GM18498 (cell line): ENCODE measurements around the gene PRAMEF1.
"Not testable (repeated sequence)": the region's sequence is repeated elsewhere in the genome, so short reads cannot be mapped to it uniquely, and the experiment has no call there.

Source experiments
- ATAC-seq: cut with Tn5 transposase; IDR thresholded peaks from one replicate; pipeline ENCODE4 v1.9.1; 2021; ENCODE audit warnings: mild to moderate bottlenecking, moderate library complexity; ENCODE audit not compliant: unreplicated experiment

The PRAMEF1 gene

GRCh38 chr1:12791097-12791496 lies at the start of gene PRAMEF1:
TSS of gene PRAMEF1 (plus strand) at chr1:12791397. CDS start at chr1:12793228, 1,831 bp downstream.
- ATAC-seq: not testable (repeated sequence)

- no peak for ATAC-seq
Observed at GRCh38 chr1:12741946-12742345, 49.3 kb upstream of the PRAMEF1 start.

GRCh38 chr1:12745126-12745991 lies 45.8 kb upstream of the PRAMEF1 start:
- no peak for ATAC-seq

GRCh38 chr1:12745992-12746323 lies 45.2 kb upstream of the PRAMEF1 start, which contains the start of gene CFAP107:
TSS of gene CFAP107 (plus strand) at chr1:12746200. CDS start at chr1:12746431, 231 bp downstream.
- ATAC-seq: no peak

GRCh38 chr1:12748778-12749355 lies 42.3 kb upstream of the PRAMEF1 start:
- ATAC-seq: no peak

GRCh38 chr1:12754738-12755137 lies 36.5 kb upstream of the PRAMEF1 start:
- ATAC-seq: no peak

GRCh38 chr1:12756273-12756672 lies 34.9 kb upstream of the PRAMEF1 start:
- ATAC-seq: no peak

- ATAC-seq: no peak
Observed at GRCh38 chr1:12756768-12757413, 34.3 kb upstream of the PRAMEF1 start.

GRCh38 chr1:12757836-12758235 lies 33.4 kb upstream of the PRAMEF1 start:
- ATAC-seq: no peak

- no peak for ATAC-seq
Observed at GRCh38 chr1:12760256-12760795, 30.9 kb upstream of the PRAMEF1 start.

GRCh38 chr1:12761781-12762180 lies 29.4 kb upstream of the PRAMEF1 start:
- no peak for ATAC-seq

GRCh38 chr1:12762766-12763165 lies 28.4 kb upstream of the PRAMEF1 start:
- ATAC-seq: no peak

GRCh38 chr1:12763479-12763878 lies 27.7 kb upstream of the PRAMEF1 start:
- ATAC-seq: no peak

- no peak for ATAC-seq
Observed at GRCh38 chr1:12764016-12764415, 27.2 kb upstream of the PRAMEF1 start.

GRCh38 chr1:12769031-12769430 lies 22.2 kb upstream of the PRAMEF1 start:
- ATAC-seq: no peak

GRCh38 chr1:12769976-12770505 lies 21.2 kb upstream of the PRAMEF1 start:
- ATAC-seq: no peak

GRCh38 chr1:12770620-12771019 lies 20.6 kb upstream of the PRAMEF1 start:
- ATAC-seq: no peak

- ATAC-seq: no peak
Observed at GRCh38 chr1:12771186-12771585, 20.0 kb upstream of the PRAMEF1 start.

GRCh38 chr1:12772520-12772919 lies 18.7 kb upstream of the PRAMEF1 start:
- no peak for ATAC-seq

- ATAC-seq: no peak
Observed at GRCh38 chr1:12773438-12773837, 17.8 kb upstream of the PRAMEF1 start, which contains the start of gene PRAMEF12. TSS of gene PRAMEF12 (plus strand) at chr1:12773738. CDS start at chr1:12774868, 1,130 bp downstream.

GRCh38 chr1:12774801-12775345 lies 16.3 kb upstream of the PRAMEF1 start:
- no peak for ATAC-seq
